Measurements from ENCODE around the gene TMEM205.
"Not testable (repeated sequence)": the region's sequence is repeated elsewhere in the genome, so short reads cannot be mapped to it uniquely, and the experiment has no call there.

The TMEM205 gene

GRCh38 chr19:11338569-11339253 is 7.4 kb downstream of the TMEM205 start:
- DNase-seq: no peak

GRCh38 chr19:11338121-11338520 is 7.9 kb downstream of the TMEM205 start:
- no peak for DNase-seq

GRCh38 chr19:11337080-11337479 is 9.0 kb downstream of the TMEM205 start:
- no peak for DNase-seq

GRCh38 chr19:11335449-11336146 is 10.5 kb downstream of the TMEM205 start:
- DNase-seq: no peak

- DNase-seq: not testable (repeated sequence)
Measured at GRCh38 chr19:11333838-11334237, 12.2 kb downstream of the TMEM205 start.

- DNase-seq: no peak
Measured at GRCh38 chr19:11332822-11333221, 13.2 kb downstream of the TMEM205 start.

GRCh38 chr19:11331502-11331901 is 14.6 kb downstream of the TMEM205 start:
- no peak for DNase-seq

GRCh38 chr19:11330127-11330526 is 15.9 kb downstream of the TMEM205 start:
- no peak for DNase-seq

- DNase-seq: no peak
Measured at GRCh38 chr19:11325544-11325943, 20.5 kb downstream of the TMEM205 start.

GRCh38 chr19:11324748-11325389 is 21.2 kb downstream of the TMEM205 start:
- no peak for DNase-seq

GRCh38 chr19:11324079-11324661 is 21.9 kb downstream of the TMEM205 start:
- peak in 1 of 4 experiments; percentile 18 for DNase-seq

- no peak for DNase-seq
Measured at GRCh38 chr19:11323601-11324078, 22.4 kb downstream of the TMEM205 start.

- DNase-seq: no peak
Measured at GRCh38 chr19:11322269-11323024, 23.6 kb downstream of the TMEM205 start.

- no peak for DNase-seq
Measured at GRCh38 chr19:11321191-11322126, 24.6 kb downstream of the TMEM205 start.

- not testable (repeated sequence) for DNase-seq
Measured at GRCh38 chr19:11320278-11320995, 25.6 kb downstream of the TMEM205 start.

GRCh38 chr19:11306337-11306736 is 39.7 kb downstream of the TMEM205 start:
- no peak for DNase-seq

GRCh38 chr19:11304936-11305335 is 41.1 kb downstream of the TMEM205 start:
- DNase-seq: no peak

GRCh38 chr19:11300811-11301120 is 45.3 kb downstream of the TMEM205 start:
- DNase-seq: no peak

- DNase-seq: no peak
Measured at GRCh38 chr19:11299946-11300810, 45.9 kb downstream of the TMEM205 start.

- DNase-seq: no peak
Measured at GRCh38 chr19:11296264-11296663, 49.8 kb downstream of the TMEM205 start.
